GM12891 (cell line): ENCODE results near the gene CEBPZOS.

Source experiments
- POLR2A ChIP-seq: IDR thresholded peaks from 2 replicates; pipeline ENCODE4 v1.6.1; 2011; ENCODE audit warnings: low read depth, low read length, control low read depth
- POLR2AphosphoS5 ChIP-seq: IDR thresholded peaks from 2 replicates; pipeline ENCODE4 v1.6.1; 2011; ENCODE audit warnings: low read depth, low read length, control low read depth
- SPI1 ChIP-seq: IDR thresholded peaks from 2 replicates; pipeline ENCODE4 v1.6.1; 2011; ENCODE audit warnings: low read depth, low read length, control low read depth
- TAF1 ChIP-seq: IDR thresholded peaks from 2 replicates; pipeline ENCODE4 v1.6.1; 2011; ENCODE audit warnings: low read depth, low read length, control low read depth

DNA sequence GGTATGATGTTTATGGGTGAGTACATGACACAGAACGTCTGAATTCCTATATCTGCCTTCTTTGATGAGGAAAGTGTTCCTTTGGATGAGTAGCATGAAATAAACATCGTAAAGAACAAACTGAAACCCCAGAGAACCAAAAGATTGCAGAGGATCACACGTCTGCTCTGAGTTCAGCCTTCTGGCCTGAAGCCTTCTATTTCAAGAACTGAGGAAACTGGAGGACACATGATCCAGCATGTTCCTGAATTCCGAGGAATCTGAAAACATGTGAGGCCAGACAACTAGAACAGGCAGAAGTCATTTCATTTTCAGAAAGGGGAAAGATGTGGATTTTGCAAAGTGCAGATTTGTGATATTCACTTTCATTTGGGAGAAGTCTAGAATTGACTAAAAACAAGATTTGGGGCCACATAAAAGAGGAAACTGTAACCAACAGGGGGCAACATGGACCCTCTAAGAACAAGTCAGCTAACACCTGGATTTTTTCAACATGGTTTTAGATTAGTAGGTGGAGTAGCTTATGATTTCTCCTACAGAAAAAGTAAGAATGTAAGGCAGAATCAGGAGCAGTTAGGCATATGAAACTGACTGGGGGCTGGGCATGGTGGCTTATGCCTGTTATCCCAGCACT, 16.2 kb upstream of the CEBPZOS start:
- TF ChIP-seq POLR2A: no peak
- no peak for TF ChIP-seq SPI1
- no peak for TF ChIP-seq TAF1
- TF ChIP-seq POLR2AphosphoS5: no peak
